Erythroblast (primary cell): ENCODE results near the gene SLC9A1.

Experiments
- GATA1 ChIP-seq: IDR thresholded peaks from 2 replicates; pipeline ENCODE4 v1.6.1; 2011; ENCODE audit warnings: low read depth, mild to moderate bottlenecking, control low read depth, low read length, moderate library complexity
- POLR2A ChIP-seq: IDR thresholded peaks from 2 replicates; pipeline ENCODE4 v1.6.1; 2011; ENCODE audit warnings: mild to moderate bottlenecking, low read length

DNA sequence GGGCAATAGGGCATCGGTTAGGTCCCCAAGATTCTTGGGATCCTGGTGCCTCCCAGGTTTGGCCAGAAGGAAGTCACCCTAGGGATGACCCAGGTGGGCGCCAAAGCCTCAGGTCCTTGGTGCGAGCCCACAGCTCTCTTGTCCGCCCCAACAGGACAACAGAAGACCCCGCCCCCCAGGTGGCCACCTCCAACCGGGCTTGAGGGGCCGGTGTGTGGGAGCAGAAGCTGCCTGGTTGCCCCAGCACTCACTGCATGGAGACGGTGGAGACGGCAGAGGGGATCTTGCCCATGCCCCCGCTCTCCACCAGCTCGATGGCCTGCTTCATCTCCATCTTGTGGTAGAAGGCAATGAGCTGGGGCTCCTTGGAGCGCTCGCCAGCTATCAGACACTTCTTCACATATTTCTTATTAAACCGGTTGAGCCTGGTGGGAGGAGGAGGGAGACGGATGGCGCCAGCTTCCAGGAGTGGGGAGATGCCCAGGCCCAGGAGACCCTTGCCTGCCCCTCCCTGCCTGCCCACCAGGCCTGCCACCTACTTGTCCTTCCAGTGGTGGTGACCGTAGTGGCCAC lies 52.7 kb downstream of the SLC9A1 start:
- TF ChIP-seq POLR2A (no peak), GATA1 (no peak)
